SU-DHL-6 (cell line): ENCODE measurements around the gene CLMN.

Experiments
- H2AFZ ChIP-seq: fragments of 200-600 bp; sonication (generic); 2 replicates; pipeline ENCODE4 v1.6.1; 2014; ENCODE audit warnings: low read depth, mild to moderate bottlenecking, moderate library complexity, mixed read lengths, antibody characterized with exemption, low read length; ENCODE audit not compliant: severe bottlenecking
- H3F3A ChIP-seq: fragments of 200-600 bp; shearing (Covaris generic); 2 replicates; pipeline ENCODE4 v1.6.0; 2016; ENCODE audit warnings: antibody characterized with exemption, mild to moderate bottlenecking; ENCODE audit not compliant: insufficient read depth
- H3K27ac ChIP-seq: fragments of 200-600 bp; sonication (generic); 2 replicates; pipeline ENCODE4 v1.5.1; 2016; ENCODE audit warnings: low read depth, mild to moderate bottlenecking, low read length, moderate library complexity, mixed read lengths
- H3K27me3 ChIP-seq: fragments of 200-600 bp; sonication (generic), shearing (Covaris generic); 2 replicates; pipeline ENCODE4 v1.6.0; 2014; ENCODE audit warnings: mild to moderate bottlenecking, low read length
- H3K36me3 ChIP-seq: fragments of 200-600 bp; sonication (generic); 2 replicates; pipeline ENCODE4 v1.6.1; 2014; ENCODE audit warnings: mild to moderate bottlenecking, low read length, mixed read lengths
- H3K4me2 ChIP-seq: fragments of 300-600, 200-600 bp; shearing (Covaris generic), sonication (generic); 2 replicates; pipeline ENCODE4 v1.6.0; 2014; ENCODE audit warnings: low read length, low read depth, mild to moderate bottlenecking; ENCODE audit not compliant: poor library complexity, severe bottlenecking
- H3K4me3 ChIP-seq: fragments of 200-600 bp; sonication (generic); 2 replicates; pipeline ENCODE4 v1.5.1; 2014; ENCODE audit warnings: antibody characterized with exemption, low read length, mild to moderate bottlenecking, mixed read lengths; ENCODE audit not compliant: insufficient read depth, poor library complexity, severe bottlenecking
- H3K79me2 ChIP-seq: fragments of 200-600 bp; sonication (generic); 2 replicates; pipeline ENCODE4 v1.6.1; 2014; ENCODE audit warnings: mild to moderate bottlenecking, low read length, moderate library complexity; ENCODE audit not compliant: insufficient read depth
- H3K9ac ChIP-seq: fragments of 200-600 bp; sonication (generic); 2 replicates; pipeline ENCODE4 v1.7.0; 2014; ENCODE audit warnings: mild to moderate bottlenecking, low read length
- H3K9me2 ChIP-seq: fragments of 200-600 bp; sonication (generic); replicated peaks from 2 replicates; pipeline ENCODE4 v1.6.1; 2014; ENCODE audit warnings: low read length; ENCODE audit not compliant: insufficient read depth
- H3K9me3 ChIP-seq: fragments of 200-600 bp; sonication (generic); 2 replicates; pipeline ENCODE4 v1.6.1; 2014; ENCODE audit warnings: low read length, mixed read lengths; ENCODE audit not compliant: insufficient read depth
- H4K20me1 ChIP-seq: fragments of 200-600 bp; sonication (generic); 2 replicates; pipeline ENCODE4 v1.6.1; 2014; ENCODE audit warnings: low read depth, mild to moderate bottlenecking, antibody characterized with exemption, low read length, moderate library complexity, mixed read lengths
- CTCF ChIP-seq: fragments of 200-600 bp; sonication (generic); IDR thresholded peaks from one replicate; pipeline ENCODE4 v1.5.1; 2017; ENCODE audit warnings: antibody characterized with exemption, mild to moderate bottlenecking, low read length, moderate library complexity; ENCODE audit not compliant: insufficient read depth, poor library complexity, severe bottlenecking
- EZH2phosphoT487 ChIP-seq: fragments of 200-600 bp; sonication (generic), shearing (Covaris generic); conservative IDR thresholded peaks from 2 replicates; pipeline ENCODE4 v1.6.1; 2018; ENCODE audit warnings: mild to moderate bottlenecking, antibody characterized with exemption, low read length, moderate library complexity, mixed read lengths

Gene CLMN

GRCh38 chr14:95330591-95331370, 11.1 kb upstream of the CLMN start:
- Histone ChIP-seq H3K9me2 (no peaks in the 10 kb centered on the region), H3K79me2 (no peaks in the 10 kb centered on the region), H3K4me3 (no peak overlapping the region), H3K27me3 (no peaks in the 10 kb centered on the region), H3K36me3 (no peaks in the 10 kb centered on the region), H3F3A (no peaks in the 10 kb centered on the region), H3K4me2 (no peak overlapping the region), H3K27ac (no peak overlapping the region), H3K9ac (no peak overlapping the region), H2AFZ (no peak overlapping the region), H4K20me1 (no peaks in the 10 kb centered on the region), H3K9me3 (no peaks in the 10 kb centered on the region)
- TF ChIP-seq CTCF = no peak
- no peak for TF ChIP-seq EZH2phosphoT487

GRCh38 chr14:95329941-95330340, 10.2 kb upstream of the CLMN start:
- Histone ChIP-seq H3K36me3 (no peaks in the 10 kb centered on the region), H2AFZ (no peak overlapping the region), H3K4me3 (no peak overlapping the region), H4K20me1 (no peaks in the 10 kb centered on the region), H3K9me3 (no peaks in the 10 kb centered on the region), H3K4me2 (no peak overlapping the region), H3K9ac (no peak overlapping the region), H3K27me3 (no peaks in the 10 kb centered on the region), H3F3A (no peaks in the 10 kb centered on the region), H3K9me2 (no peaks in the 10 kb centered on the region), H3K79me2 (no peaks in the 10 kb centered on the region), H3K27ac (no peak overlapping the region)
- no peak for TF ChIP-seq CTCF
- no peak for TF ChIP-seq EZH2phosphoT487

- H3K27me3 ChIP-seq = no peaks in the 10 kb centered on the region
- no peak overlapping the region for H3K4me3 ChIP-seq
- H3K9me3 ChIP-seq = no peaks in the 10 kb centered on the region
- no peaks in the 10 kb centered on the region for H4K20me1 ChIP-seq
- no peak for TF ChIP-seq CTCF
- no peak for TF ChIP-seq EZH2phosphoT487
- H3K9me2 ChIP-seq = no peaks in the 10 kb centered on the region
- H3K79me2 ChIP-seq = no peaks in the 10 kb centered on the region
- H3K9ac ChIP-seq = no peak overlapping the region
- H3K36me3 ChIP-seq = no peaks in the 10 kb centered on the region
- H3K27ac ChIP-seq = no peak overlapping the region
- no peak overlapping the region for H3K4me2 ChIP-seq
- no peak overlapping the region for H2AFZ ChIP-seq
- no peaks in the 10 kb centered on the region for H3F3A ChIP-seq
These were observed 9.2 kb upstream of the CLMN start for GRCh38 chr14:95328729-95329503.
